Neural progenitor cell (in vitro differentiated cells): ENCODE data around the gene TBC1D7.

Source experiments
- EZH2phosphoT487 ChIP-seq: fragments of 200-600 bp; sonication (generic); IDR thresholded peaks from 2 replicates; pipeline ENCODE4 v1.6.1; 2017; ENCODE audit warnings: antibody characterized with exemption
- TF ChIP-seq, protein P1 (sequence below): fragments of 200-600 bp; sonication (generic); IDR thresholded peaks from 2 replicates; pipeline ENCODE4 v1.5.1; 2017; ENCODE audit warnings: antibody characterized with exemption, mild to moderate bottlenecking

DNA sequence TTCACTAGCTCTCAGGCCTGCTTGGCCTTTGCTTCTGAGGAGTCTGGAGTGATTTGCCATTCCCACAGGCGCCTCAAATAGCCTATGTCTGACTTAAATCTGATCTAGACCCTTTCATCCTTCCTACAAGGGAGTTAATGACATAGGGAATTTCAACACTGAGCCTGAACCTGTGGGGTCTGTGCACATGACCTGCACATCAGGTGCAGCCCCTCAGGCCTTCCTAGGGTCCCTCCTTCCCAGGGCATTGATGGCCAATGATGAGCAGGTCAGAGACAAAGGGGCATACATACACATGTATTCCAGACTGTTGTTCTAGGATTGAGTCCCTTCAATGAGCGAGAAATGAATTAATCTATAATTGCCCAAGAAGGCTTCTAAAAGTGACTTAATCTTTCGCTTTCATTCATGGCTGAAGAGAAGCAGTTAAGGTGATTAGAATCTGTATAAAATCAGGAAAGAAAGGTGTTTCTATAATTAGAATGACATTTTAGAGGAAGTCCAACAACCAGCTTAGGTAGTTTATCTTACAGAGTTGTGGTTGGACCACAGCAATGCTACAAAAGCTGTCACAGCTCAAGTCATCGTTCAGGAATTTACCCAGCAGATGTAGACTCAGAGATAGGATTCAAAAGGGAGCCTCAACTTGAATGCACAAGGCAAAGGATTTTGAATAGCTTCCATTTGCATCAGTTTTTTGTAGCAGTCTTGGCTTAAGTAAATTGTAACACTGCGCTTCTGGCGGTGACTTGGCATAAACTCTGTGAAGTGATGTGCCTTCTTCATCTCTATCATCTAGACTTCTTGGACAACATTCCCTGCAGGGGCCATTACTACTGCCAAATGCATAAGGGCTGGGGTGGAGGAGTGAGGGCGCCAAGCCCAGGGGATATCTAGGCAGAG, 27.0 kb upstream of the TBC1D7 start:
- TF ChIP-seq, protein P1, sequence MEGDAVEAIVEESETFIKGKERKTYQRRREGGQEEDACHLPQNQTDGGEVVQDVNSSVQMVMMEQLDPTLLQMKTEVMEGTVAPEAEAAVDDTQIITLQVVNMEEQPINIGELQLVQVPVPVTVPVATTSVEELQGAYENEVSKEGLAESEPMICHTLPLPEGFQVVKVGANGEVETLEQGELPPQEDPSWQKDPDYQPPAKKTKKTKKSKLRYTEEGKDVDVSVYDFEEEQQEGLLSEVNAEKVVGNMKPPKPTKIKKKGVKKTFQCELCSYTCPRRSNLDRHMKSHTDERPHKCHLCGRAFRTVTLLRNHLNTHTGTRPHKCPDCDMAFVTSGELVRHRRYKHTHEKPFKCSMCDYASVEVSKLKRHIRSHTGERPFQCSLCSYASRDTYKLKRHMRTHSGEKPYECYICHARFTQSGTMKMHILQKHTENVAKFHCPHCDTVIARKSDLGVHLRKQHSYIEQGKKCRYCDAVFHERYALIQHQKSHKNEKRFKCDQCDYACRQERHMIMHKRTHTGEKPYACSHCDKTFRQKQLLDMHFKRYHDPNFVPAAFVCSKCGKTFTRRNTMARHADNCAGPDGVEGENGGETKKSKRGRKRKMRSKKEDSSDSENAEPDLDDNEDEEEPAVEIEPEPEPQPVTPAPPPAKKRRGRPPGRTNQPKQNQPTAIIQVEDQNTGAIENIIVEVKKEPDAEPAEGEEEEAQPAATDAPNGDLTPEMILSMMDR, result no peak
- no peak for TF ChIP-seq EZH2phosphoT487
